Measurements from ENCODE around the gene SLC30A4. TPM values are rescaled to one million over a fixed set of nuclear protein-coding genes. Genes with fewer than 3 reads are reported as not detected.

The SLC30A4 gene
- polyA plus RNA-seq, 1 donor (not counting 4 experiments of a cell fraction or from before 2014, with no cell fraction given) = 3.3 TPM

DNA sequence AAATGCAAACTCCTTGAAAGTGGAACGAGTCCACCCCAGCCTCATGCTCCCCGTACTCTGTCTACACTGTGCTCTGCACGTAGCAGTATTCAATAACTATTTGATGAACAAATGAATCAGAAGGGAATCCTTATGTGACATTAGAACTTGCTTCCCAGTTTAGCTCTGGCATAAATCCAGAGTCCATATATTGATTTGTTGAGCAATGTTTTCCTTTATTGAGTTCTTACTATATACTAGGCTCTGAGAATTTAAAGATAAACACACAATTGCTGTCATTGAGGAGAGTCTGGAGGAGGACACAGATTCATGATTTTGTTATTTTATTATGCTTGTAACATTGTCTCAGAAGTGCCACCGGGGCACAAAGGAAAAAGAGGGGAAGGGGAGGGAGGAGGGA, 73.2 kb downstream of the SLC30A4 start:
- H3K9me3 ChIP-seq (ENCODE audit: control insufficient read depth, low read depth, low read length) = peaks cover 7% of the 10 kb centered on the region
- H3K4me3 ChIP-seq (ENCODE audit: control insufficient read depth in 2 of 3, extremely low read depth in 1 of 3, insufficient read depth in 2 of 3, low read depth in 1 of 3, low read length in 3 of 3) = no peak overlapping the region
- H3K36me3 ChIP-seq (ENCODE audit: control insufficient read depth in 2 of 2, extremely low read depth in 1 of 2, insufficient read depth in 2 of 2, low read length in 2 of 2) = no peaks in the 10 kb centered on the region
- no peak overlapping the region for H3K27ac ChIP-seq (ENCODE audit: control insufficient read depth, insufficient read depth, low read length)
- H3K9ac ChIP-seq (ENCODE audit: control insufficient read depth, extremely low read depth, insufficient read depth, low read length) = no peak overlapping the region
- FAIRE-seq (no peak), DNase-seq (ENCODE audit: low read depth, low spot score) (no peak)
- TF ChIP-seq, protein P1, sequence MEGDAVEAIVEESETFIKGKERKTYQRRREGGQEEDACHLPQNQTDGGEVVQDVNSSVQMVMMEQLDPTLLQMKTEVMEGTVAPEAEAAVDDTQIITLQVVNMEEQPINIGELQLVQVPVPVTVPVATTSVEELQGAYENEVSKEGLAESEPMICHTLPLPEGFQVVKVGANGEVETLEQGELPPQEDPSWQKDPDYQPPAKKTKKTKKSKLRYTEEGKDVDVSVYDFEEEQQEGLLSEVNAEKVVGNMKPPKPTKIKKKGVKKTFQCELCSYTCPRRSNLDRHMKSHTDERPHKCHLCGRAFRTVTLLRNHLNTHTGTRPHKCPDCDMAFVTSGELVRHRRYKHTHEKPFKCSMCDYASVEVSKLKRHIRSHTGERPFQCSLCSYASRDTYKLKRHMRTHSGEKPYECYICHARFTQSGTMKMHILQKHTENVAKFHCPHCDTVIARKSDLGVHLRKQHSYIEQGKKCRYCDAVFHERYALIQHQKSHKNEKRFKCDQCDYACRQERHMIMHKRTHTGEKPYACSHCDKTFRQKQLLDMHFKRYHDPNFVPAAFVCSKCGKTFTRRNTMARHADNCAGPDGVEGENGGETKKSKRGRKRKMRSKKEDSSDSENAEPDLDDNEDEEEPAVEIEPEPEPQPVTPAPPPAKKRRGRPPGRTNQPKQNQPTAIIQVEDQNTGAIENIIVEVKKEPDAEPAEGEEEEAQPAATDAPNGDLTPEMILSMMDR (optimal IDR thresholded peaks at IDR 0.05 in 1 of 3, IDR thresholded peaks at IDR 0.05 in 1 of 3, conservative IDR thresholded peaks at IDR 0.05 in 1 of 3; ENCODE audit: extremely low read depth in 1 of 3, insufficient read depth in 2 of 3, low read length in 3 of 3) = no peak
- no peak for TF ChIP-seq EZH2 (IDR thresholded peaks at IDR 0.05; ENCODE audit: low read length)
- dilution Hi-C loops (cut with MboI; ENCODE audit: extremely low pct_ligation_motif_present, low sequenced_read_pairs) = no loop called here
- no peaks in the 10 kb centered on the region for H3K79me2 ChIP-seq (ENCODE audit: control insufficient read depth, insufficient read depth, low read length)
- H4K20me1 ChIP-seq (ENCODE audit: control insufficient read depth, extremely low read depth, insufficient read depth, low read length) = no peaks in the 10 kb centered on the region
- H3K4me2 ChIP-seq (ENCODE audit: control insufficient read depth, extremely low read depth, insufficient read depth, low read depth, low read length) = no peak overlapping the region
- H3K9me1 ChIP-seq (ENCODE audit: control insufficient read depth, extremely low read depth, insufficient read depth, low read length) = no peaks in the 10 kb centered on the region
- peaks cover 64% of the 10 kb centered on the region for H3K27me3 ChIP-seq (ENCODE audit: control insufficient read depth, extremely low read depth, insufficient read depth, low read length)
- no peak overlapping the region for H2AFZ ChIP-seq (ENCODE audit: control insufficient read depth, low read length)
- peaks cover 12% of the 10 kb centered on the region for H3K4me1 ChIP-seq (ENCODE audit: control insufficient read depth, extremely low read depth, insufficient read depth, low read length)

DNA sequence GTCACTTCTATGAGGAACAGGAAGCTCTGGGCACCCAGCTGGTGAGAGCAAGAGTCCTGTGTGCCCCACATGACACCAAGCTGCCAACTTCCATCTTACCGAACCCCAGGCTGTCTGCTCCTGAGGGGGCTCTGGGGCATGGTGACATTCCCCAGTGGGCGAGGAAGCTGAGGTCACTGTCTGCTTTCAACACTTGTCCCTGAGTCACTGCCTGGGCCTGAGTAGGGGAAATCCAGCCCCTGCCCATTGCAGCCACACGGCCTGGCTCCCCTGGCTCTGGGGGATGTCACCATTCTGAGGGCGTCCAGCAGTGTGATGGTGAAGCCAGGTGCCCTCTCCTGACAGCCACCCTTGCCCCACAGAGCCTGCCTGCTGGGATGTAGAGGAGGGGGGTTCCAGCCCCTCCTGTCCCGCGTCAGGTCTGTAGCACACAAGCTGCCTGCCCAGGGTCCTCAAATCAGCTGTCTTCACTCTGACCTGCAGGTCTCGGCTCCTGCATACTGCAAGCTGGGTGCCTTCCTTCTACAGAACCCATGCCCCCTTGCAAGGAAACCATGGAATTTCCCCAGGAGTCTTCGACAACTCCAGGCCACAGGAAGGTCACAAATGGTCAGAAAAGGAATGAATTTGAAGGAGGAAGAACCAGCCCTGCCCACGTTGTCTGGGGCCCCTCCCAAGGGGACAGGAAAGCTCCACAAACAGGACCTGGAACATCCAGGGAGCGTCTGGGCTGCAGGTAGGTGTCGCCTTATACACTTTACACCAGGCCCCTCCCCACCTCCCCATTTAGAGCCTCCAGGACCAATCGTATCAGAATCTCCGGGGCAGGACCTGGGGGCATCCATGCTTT, 74.3 kb downstream of the SLC30A4 start:
- Histone ChIP-seq H3K36me3 (ENCODE audit: control insufficient read depth in 2 of 2, extremely low read depth in 1 of 2, insufficient read depth in 2 of 2, low read length in 2 of 2) (no peaks in the 10 kb centered on the region), H3K27ac (ENCODE audit: control insufficient read depth, insufficient read depth, low read length) (no peak overlapping the region), H3K4me3 (ENCODE audit: control insufficient read depth in 2 of 3, extremely low read depth in 1 of 3, insufficient read depth in 2 of 3, low read depth in 1 of 3, low read length in 3 of 3) (no peak overlapping the region), H3K27me3 (ENCODE audit: control insufficient read depth, extremely low read depth, insufficient read depth, low read length) (peaks cover 61% of the 10 kb centered on the region), H2AFZ (ENCODE audit: control insufficient read depth, low read length) (no peak overlapping the region), H4K20me1 (ENCODE audit: control insufficient read depth, extremely low read depth, insufficient read depth, low read length) (no peaks in the 10 kb centered on the region), H3K9me1 (ENCODE audit: control insufficient read depth, extremely low read depth, insufficient read depth, low read length) (no peaks in the 10 kb centered on the region), H3K79me2 (ENCODE audit: control insufficient read depth, insufficient read depth, low read length) (no peaks in the 10 kb centered on the region), H3K4me1 (ENCODE audit: control insufficient read depth, extremely low read depth, insufficient read depth, low read length) (peaks cover 11% of the 10 kb centered on the region), H3K9me3 (ENCODE audit: control insufficient read depth, low read depth, low read length) (peaks cover 7% of the 10 kb centered on the region), H3K9ac (ENCODE audit: control insufficient read depth, extremely low read depth, insufficient read depth, low read length) (no peak overlapping the region), H3K4me2 (ENCODE audit: control insufficient read depth, extremely low read depth, insufficient read depth, low read depth, low read length) (no peak overlapping the region)
- no peak for DNase-seq (ENCODE audit: low read depth, low spot score)
- TF ChIP-seq, protein P1 (optimal IDR thresholded peaks at IDR 0.05 in 1 of 3, IDR thresholded peaks at IDR 0.05 in 1 of 3, conservative IDR thresholded peaks at IDR 0.05 in 1 of 3; ENCODE audit: extremely low read depth in 1 of 3, insufficient read depth in 2 of 3, low read length in 3 of 3) = no peak
- no peak for TF ChIP-seq EZH2 (IDR thresholded peaks at IDR 0.05; ENCODE audit: low read length)
- dilution Hi-C loops (cut with MboI; ENCODE audit: extremely low pct_ligation_motif_present, low sequenced_read_pairs) = no loop called here
- no peak for FAIRE-seq
